PC-3 (cell line): ENCODE data around the gene CHRNA7. TPM values are rescaled to one million over a fixed set of nuclear protein-coding genes. Genes with fewer than 3 reads are reported as not detected.

Source experiments
- ATAC-seq: fragments of 200-7000 bp; cut with Tn5 transposase; 2 replicates; pipeline ENCODE4 v1.9.1; 2020; ENCODE audit warnings: mild to moderate bottlenecking, moderate library complexity
- BruUV-seq: library from RNA; stranded (reverse); fragments of 400-500 nt; replicated peaks from 2 replicates; lab custom pipeline; 2021; lab: Mats Ljungman, UMichigan
- CTCF ChIA-PET: fragments of 300-600 bp; sonication (Branson Sonifier 250); formaldehyde crosslinking; loops from one replicate; lab custom pipeline; 2022; ENCODE audit warnings: antibody characterized with exemption; lab: Charles Lee
- POLR2A ChIA-PET: fragments of 300-600 bp; sonication (Branson Sonifier 250); formaldehyde crosslinking; loops from one replicate; lab custom pipeline; 2022; ENCODE audit warnings: antibody characterized with exemption; ENCODE audit not compliant: unreplicated experiment; lab: Charles Lee
- DNase-seq: peaks from one replicate; pipeline ENCODE4 v3.0.0-alpha.2; 2015
- H2AFZ ChIP-seq: fragments of 300-600 bp; sonication (generic); 2 replicates; pipeline ENCODE4 v1.6.0; 2016; ENCODE audit warnings: antibody characterized with exemption, low read length
- H3F3A ChIP-seq: fragments of 300-600 bp; sonication (generic); one replicate; pipeline ENCODE4 v1.6.0; 2017; ENCODE audit warnings: antibody characterized with exemption, low read length, control low read depth, mild to moderate bottlenecking; ENCODE audit not compliant: unreplicated experiment
- H3K27ac ChIP-seq: fragments of 300-600 bp; sonication (generic); 2 replicates; pipeline ENCODE4 v1.5.1; 2016; ENCODE audit warnings: mild to moderate bottlenecking, low read length
- H3K27me3 ChIP-seq: fragments of 300-600 bp; sonication (generic); 2 replicates; pipeline ENCODE4 v1.6.1; 2016; ENCODE audit warnings: low read length, mixed read lengths
- H3K36me3 ChIP-seq: fragments of 300-600 bp; sonication (generic); 2 replicates; pipeline ENCODE4 v1.6.1; 2016; ENCODE audit warnings: low read depth, mixed run types, low read length, mixed read lengths
- H3K4me1 ChIP-seq: fragments of 300-600 bp; sonication (generic); 2 replicates; pipeline ENCODE4 v1.5.1; 2016; ENCODE audit warnings: low read length; ENCODE audit not compliant: insufficient read depth
- H3K4me2 ChIP-seq: fragments of 300-600 bp; sonication (generic); 2 replicates; pipeline ENCODE4 v1.6.0; 2016; ENCODE audit warnings: low read length
- H3K4me3 ChIP-seq: fragments of 300-600 bp; sonication (generic); 2 replicates; pipeline ENCODE4 v1.5.1; 2016; ENCODE audit warnings: mild to moderate bottlenecking, low read length, mixed read lengths
- H3K79me2 ChIP-seq: fragments of 300-600 bp; sonication (generic); 2 replicates; pipeline ENCODE4 v1.6.1; 2017; ENCODE audit warnings: low read length, mixed read lengths
- H3K9ac ChIP-seq: fragments of 300-600 bp; sonication (generic); 2 replicates; pipeline ENCODE4 v1.6.0; 2016; ENCODE audit warnings: mild to moderate bottlenecking, low read length
- H3K9me2 ChIP-seq: fragments of 300-600 bp; sonication (generic); replicated peaks from 2 replicates; pipeline ENCODE4 v1.6.1; 2016; ENCODE audit warnings: mixed run types, low read length, mixed read lengths
- H3K9me3 ChIP-seq: fragments of 300-600 bp; sonication (generic); 2 replicates; pipeline ENCODE4 v1.6.1; 2016; ENCODE audit warnings: low read length, mixed read lengths
- H4K20me1 ChIP-seq: fragments of 300-600 bp; sonication (generic); 2 replicates; pipeline ENCODE4 v1.6.1; 2016; ENCODE audit warnings: low read length, mixed read lengths
- EZH2 ChIP-seq: fragments of 300-600 bp; sonication (generic); IDR thresholded peaks from one replicate; pipeline ENCODE4 v1.6.1; 2017; ENCODE audit warnings: antibody characterized with exemption, mild to moderate bottlenecking, low read length; ENCODE audit not compliant: unreplicated experiment
- EZH2phosphoT487 ChIP-seq: fragments of 300-600 bp; sonication (generic); IDR thresholded peaks from 2 replicates; pipeline ENCODE4 v1.6.1; 2018; ENCODE audit warnings: mild to moderate bottlenecking, antibody characterized with exemption, low read length, borderline replicate concordance
- intact Hi-C: fragments of 100-400 bp; cut with micrococcal nuclease; formaldehyde crosslinking; loops from 2 replicates; pipeline ENCODE4 v1.9.0; 2023
- total RNA-seq: library from RNA; depleted of rRNA; stranded (reverse); fragments of >200 nt; gene quantifications from 2 replicates; pipeline ENCODE4 v1.2.3, GENCODE V29; 2014
- TF ChIP-seq, protein P1 (sequence below): fragments of 300-600 bp; sonication (generic); conservative IDR thresholded peaks from 2 replicates; pipeline ENCODE4 v1.5.1; 2017; ENCODE audit warnings: antibody characterized with exemption, low read depth, mild to moderate bottlenecking, low read length

CHRNA7 gene
- total RNA-seq, 1 experiment from 2014 or later = 0.73 TPM

DNA sequence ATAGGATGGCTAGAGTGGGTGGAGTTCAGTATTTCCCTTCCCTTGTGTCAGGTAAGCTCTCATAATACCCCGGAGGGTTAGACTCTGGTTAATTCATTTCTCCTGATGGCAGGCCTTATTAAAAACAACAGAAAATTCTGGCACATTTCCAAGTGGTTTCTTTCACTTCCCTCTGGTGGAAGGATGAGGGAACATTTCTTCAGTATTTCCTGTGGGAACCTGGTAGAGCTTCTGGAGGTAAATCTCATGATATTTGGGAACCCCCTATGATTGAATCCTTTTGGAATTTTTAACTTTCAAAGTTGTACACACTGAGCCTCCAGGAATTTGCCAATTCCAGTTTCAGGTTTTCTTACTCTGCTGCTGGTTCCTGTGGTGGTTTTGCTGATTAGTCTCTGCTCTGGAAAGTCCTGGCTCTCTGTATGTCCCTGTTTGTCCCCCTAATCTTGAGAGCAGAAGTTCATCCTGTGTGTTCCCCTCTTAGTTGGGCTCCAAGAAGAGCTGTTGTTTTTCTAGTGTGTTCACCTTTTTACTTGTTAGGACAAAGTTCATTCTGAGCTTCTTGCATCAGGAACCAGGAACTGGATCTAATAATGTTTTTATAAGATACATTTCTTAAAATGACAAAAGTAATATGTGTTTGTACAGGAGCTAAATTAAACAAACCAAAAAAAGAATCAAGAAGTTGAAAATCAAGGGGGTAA lies 12.1 kb downstream of the CHRNA7 start:
- intact Hi-C loops = no loop called here
- Histone ChIP-seq H3K36me3 (no peaks in the 10 kb centered on the region), H3K9me2 (no peaks in the 10 kb centered on the region), H3F3A (no peaks in the 10 kb centered on the region), H2AFZ (no peak overlapping the region), H4K20me1 (no peaks in the 10 kb centered on the region), H3K9ac (no peak overlapping the region), H3K27ac (no peak overlapping the region), H3K4me3 (no peak overlapping the region), H3K9me3 (no peaks in the 10 kb centered on the region), H3K4me2 (no peak overlapping the region), H3K4me1 (no peaks in the 10 kb centered on the region), H3K79me2 (no peaks in the 10 kb centered on the region), H3K27me3 (0 out of 2 replicates have a peak, but pooled peaks cover 7% of the 10 kb centered on the region)
- ChIA-PET CTCF (no interaction called here), POLR2A (no interaction called here)
- TF ChIP-seq EZH2 = no peak
- BruUV-seq = no TSS peak
- ATAC-seq (no peak), DNase-seq (peak; percentile 27)

GRCh38 chr15:32053719-32054118 lies 23.4 kb downstream of the CHRNA7 start:
- Histone ChIP-seq H3K9me2 (no peaks in the 10 kb centered on the region), H3K9me3 (no peaks in the 10 kb centered on the region), H3K79me2 (no peaks in the 10 kb centered on the region), H3K4me1 (no peaks in the 10 kb centered on the region), H3K27ac (no peak overlapping the region), H3K27me3 (peaks cover 30% of the 10 kb centered on the region), H3K36me3 (no peaks in the 10 kb centered on the region), H4K20me1 (no peaks in the 10 kb centered on the region), H3K9ac (no peak overlapping the region), H3K4me2 (no peak overlapping the region), H3F3A (no peaks in the 10 kb centered on the region), H3K4me3 (no peak overlapping the region), H2AFZ (no peak overlapping the region)
- ChIA-PET CTCF (no interaction called here), POLR2A (no interaction called here)
- TF ChIP-seq EZH2phosphoT487 (no peak), EZH2 (no peak)
- TF ChIP-seq, protein P1, sequence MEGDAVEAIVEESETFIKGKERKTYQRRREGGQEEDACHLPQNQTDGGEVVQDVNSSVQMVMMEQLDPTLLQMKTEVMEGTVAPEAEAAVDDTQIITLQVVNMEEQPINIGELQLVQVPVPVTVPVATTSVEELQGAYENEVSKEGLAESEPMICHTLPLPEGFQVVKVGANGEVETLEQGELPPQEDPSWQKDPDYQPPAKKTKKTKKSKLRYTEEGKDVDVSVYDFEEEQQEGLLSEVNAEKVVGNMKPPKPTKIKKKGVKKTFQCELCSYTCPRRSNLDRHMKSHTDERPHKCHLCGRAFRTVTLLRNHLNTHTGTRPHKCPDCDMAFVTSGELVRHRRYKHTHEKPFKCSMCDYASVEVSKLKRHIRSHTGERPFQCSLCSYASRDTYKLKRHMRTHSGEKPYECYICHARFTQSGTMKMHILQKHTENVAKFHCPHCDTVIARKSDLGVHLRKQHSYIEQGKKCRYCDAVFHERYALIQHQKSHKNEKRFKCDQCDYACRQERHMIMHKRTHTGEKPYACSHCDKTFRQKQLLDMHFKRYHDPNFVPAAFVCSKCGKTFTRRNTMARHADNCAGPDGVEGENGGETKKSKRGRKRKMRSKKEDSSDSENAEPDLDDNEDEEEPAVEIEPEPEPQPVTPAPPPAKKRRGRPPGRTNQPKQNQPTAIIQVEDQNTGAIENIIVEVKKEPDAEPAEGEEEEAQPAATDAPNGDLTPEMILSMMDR = no peak
- ATAC-seq (no peak), DNase-seq (no peak)
- intact Hi-C loops = no loop called here
- no TSS peak for BruUV-seq

DNA sequence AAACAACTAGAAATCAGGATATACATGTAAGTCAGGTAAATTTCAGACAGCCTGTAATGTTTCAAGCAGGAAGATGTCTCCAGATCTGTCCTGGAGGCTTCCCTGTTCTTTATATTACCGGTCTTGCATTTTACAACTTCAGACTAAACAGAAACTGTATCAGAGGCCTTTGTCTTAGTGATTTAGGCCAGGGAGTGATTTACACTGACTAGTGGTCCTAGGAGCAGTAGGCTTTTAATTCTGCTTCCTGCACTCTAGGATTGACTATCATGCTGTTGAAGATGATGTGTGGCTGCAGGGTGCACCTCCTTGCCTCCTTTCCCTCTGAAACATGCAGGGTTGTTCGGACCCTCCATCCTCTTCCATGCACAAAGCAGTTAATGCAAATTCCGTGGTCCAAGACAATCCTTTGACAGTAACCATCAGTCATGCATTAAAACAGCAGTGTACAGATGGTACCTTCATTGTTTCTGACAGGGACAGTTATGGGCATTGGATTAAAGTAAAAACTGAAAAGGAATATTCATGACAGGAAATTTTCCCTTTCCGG lies 27.6 kb downstream of the CHRNA7 start:
- Histone ChIP-seq H3K27ac (no peak overlapping the region), H3F3A (no peaks in the 10 kb centered on the region), H3K4me1 (no peaks in the 10 kb centered on the region), H3K27me3 (peaks cover 34% of the 10 kb centered on the region), H4K20me1 (no peaks in the 10 kb centered on the region), H3K9me2 (no peaks in the 10 kb centered on the region), H3K4me3 (no peak overlapping the region), H3K9me3 (no peaks in the 10 kb centered on the region), H3K9ac (no peak overlapping the region), H3K79me2 (no peaks in the 10 kb centered on the region), H3K36me3 (no peaks in the 10 kb centered on the region), H3K4me2 (no peak overlapping the region), H2AFZ (no peak overlapping the region)
- no TSS peak for BruUV-seq
- DNase-seq (no peak), ATAC-seq (no peak)
- ChIA-PET CTCF (no interaction called here), POLR2A (no interaction called here)
- intact Hi-C loops = no loop called here
- TF ChIP-seq EZH2phosphoT487 = no peak
- TF ChIP-seq, protein P1 = no peak
- TF ChIP-seq EZH2 = no peak
